HTERT RPE-1 (cell line): ENCODE data around the gene DAPP1.

Experiments
- in situ Hi-C: fragments of 300-500 bp; cut with MboI; formaldehyde crosslinking; loops from 4 replicates; pipeline ENCODE4 v1.14.3; 2020; ENCODE audit warnings: low sequenced_read_pairs

The DAPP1 gene

DNA sequence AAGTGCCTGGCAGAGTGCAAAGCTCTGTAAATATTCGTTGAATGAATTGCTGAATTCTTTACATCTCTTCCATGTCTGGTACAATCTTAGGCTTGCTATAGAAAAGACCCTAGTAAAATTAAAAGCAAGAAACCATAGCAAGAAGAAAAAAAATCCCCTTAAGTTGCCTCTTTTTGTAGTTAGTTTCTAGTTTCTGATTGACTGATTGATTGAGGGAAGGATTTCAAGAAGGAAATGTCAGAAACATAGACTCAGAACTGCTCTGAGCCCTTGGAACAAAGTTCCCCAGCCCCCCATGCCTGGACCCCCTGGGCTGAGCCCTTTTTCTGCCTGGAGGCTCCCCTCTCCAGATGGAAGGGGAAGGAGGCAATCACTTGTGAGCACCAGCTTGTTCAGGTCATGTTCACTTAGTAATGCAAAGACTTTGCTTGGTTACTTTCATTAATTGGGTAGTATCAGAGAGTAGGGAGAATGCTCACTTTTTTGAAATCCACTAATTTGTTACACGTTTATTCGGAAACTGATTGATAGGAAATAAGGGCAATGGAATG lies 35.6 kb downstream of the DAPP1 start:
- in situ Hi-C loops, result no loop called here

DNA sequence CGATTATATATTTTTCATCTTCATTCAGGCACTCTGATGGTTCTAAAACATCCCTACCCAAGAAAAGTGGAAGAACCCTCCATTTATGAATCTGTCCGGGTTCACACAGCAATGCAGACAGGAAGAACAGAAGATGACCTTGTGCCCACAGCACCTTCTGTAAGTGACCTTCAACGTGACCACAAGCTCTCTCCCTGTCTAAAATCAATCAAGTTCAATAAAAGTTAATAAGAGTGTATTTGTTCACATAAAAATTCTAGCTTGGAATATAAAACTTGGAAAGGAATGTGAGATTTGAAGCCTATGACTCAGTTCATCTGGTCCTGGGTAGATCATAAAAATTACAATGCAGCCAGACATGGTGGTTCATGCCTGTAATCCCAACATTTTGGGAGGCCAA lies 36.6 kb downstream of the DAPP1 start:
- in situ Hi-C loops, result no loop called here

DNA sequence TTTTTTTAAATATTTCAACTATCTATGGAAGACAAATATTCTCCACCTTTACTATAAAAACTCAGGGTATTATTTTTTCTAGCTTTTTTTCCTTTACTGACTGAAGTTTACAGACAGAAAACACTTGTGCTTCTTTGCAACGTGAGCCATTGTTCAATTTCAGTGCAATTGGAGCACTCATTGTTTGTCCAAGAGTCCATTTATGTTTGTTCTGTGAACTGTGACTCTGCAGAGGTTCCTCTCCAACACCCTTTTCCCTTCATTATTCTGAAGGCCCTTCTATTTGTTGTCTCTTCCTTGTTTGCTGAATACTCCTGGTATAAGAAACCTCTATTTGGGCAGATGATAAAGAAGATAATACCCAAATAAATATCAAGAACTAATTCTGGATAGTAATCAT lies 37.4 kb downstream of the DAPP1 start:
- in situ Hi-C loops, result no loop called here

DNA sequence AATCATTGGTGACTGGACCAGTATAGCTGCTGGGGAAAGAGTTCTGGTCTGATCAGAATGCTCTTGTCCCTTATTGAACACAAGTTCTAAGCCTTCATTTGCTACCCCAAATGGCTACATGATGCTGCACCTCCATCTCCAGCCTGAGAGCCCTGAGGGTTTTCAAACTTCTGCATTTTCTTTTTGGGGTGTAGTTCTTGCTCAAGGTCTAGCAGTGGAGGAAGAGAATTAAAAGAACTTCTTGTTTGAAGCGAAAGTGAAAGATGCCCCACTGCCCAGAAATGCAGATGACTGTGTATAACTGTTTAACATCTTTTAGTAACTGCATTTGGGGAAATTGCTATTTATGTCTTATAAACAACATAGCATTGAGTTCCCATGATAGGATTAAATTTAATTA lies 39.1 kb downstream of the DAPP1 start:
- in situ Hi-C loops, result no loop called here

DNA sequence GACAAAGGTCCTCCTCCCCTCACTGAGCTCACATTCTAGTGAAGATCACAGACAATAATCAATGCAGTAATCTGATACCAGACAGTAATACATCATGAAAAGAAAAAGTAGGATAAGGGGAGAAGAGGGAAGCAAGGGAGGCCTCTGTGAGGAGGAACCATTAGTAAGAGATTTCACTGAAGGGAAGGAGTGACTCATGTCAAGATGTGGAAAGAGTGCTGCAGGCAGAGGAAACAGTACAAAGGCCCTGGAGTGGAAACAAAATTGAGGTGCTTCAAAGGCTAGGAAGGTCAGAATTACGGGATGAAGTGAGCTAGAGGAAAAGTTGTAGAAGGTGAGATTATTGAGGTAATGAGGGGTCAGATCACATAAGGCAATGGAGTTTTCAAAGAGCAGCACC lies 39.5 kb downstream of the DAPP1 start:
- in situ Hi-C loops, result no loop called here

DNA sequence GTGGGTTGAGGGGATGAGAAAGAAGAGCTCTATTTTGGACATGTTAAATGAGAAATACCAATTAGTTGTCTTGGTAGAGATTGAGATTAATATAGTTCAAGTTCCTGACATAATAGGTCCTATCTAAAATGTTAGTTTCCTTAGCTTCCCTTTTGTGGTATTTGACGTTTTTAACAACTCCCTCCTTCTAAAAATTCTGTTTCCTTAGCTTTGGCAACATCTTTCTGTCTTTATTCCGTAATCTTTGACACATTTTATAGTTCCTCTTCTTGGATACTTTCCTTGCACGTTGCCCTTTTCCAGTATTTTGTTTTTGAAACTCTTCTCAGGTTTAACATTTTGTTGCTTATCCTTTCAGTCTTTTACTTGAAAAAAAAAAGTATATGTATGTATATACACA lies 40.7 kb downstream of the DAPP1 start:
- in situ Hi-C loops, result no loop called here

DNA sequence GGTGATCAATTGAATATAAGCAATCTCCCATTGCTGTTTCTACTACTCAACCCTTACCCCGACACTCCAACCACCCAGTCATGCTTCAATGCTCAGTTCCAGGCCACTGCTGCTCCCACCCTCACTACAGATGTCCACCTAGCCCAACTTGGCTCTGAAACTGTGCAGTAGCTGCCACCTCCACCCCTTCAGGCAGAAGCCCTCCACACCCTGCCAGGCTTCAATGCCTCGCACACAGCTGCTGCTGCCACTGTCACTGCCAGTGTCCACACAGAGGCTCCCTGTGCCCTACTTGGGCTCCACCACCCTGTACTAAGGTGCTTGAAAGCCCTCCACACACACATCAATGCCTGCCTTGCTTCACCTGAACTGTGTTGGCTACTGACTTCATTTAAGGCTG lies 43.0 kb downstream of the DAPP1 start:
- in situ Hi-C loops, result no loop called here

DNA sequence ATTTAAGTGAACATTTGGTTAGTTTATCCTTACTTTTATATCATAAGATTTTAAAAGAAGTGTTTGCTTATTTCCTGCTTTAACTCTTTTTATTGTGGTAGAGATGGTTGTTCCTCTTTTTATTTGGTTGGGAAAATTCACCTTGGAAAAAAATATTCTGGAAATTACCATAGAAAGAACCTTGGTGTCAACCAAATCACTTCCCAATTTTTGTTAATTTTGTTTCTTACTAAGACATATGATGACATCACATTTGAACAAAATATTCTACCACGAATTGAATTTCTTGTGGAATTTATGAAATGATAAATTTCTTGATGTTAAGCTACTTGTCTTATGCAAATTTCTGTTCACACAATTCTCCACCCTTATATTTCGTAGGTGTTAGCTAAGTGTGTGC lies 43.9 kb downstream of the DAPP1 start:
- in situ Hi-C loops, result no loop called here

DNA sequence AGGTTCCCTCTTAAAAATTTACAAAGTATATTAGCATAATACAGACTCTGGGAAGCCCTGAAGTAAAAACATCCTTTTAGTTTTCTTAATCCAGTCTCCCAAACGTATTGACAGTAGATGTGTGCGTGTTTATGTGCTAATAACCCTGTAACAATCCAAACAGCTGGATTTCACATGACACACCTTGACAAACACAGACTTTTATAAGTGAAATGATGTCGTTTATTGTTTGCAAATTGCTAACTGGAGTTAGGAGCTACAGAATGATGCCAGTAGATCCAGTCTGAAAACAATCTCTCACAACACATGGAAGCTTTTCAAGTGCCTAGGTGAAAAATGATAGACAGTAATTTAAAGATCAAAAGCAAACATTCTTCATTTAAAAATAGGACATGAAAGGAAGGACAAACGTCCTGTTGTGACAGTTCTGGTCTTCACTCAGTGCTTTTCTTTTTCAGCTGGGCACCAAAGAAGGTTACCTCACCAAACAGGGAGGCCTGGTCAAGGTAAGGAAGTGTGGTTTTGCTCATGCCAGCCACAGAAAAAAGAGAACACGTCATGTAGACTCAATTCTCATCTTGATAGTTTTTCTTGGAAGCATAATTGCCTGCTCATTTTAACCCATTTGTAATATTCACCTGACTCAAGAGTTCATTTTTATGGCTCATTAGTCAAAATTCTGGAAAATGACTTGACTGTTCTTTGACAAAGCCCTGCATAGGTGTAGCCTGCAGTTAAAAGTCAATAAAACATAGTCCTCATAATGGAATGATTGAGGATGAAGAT lies 44.7 kb downstream of the DAPP1 start:
- in situ Hi-C loops, result no loop called here

DNA sequence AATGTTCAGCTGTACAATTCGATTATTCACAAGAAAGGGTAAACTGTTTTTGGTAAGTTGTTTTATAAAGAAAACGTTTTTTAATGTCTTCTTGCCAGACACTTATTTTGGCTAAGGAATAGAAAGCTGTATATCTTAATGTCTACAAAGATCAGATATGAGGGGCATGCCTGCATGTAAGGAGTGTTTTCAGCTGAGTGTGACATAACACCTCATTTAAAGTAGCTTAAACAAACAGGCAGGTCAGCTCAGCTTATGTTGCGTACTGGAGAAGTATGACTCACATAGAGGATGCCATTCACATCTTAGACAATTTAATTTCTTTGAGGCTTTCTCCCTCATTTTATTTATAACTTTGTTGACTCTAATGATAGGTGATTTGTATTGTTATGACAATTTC lies 47.2 kb downstream of the DAPP1 start:
- in situ Hi-C loops, result no loop called here

DNA sequence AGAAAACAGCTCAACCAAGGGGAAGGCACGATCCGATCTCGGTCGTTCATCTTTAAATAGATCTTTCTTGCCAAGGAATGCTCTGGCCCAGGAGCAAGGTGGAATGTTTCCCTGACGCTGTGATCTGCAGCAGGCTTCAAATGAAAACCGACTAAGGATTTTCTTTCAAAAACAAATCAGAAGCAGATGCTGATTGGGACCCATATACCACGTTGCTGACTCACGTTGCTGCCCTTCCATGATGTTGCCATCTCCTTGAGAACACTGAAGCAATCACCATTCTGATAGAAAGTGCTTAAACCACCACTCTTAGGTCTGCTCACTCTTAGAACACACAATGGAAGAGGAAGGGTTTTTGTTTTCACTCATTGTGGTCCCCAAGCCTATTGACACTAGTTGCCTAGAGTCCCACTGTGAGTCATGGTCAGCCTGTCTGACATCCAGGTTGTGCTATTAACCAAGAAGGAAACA lies 51.5 kb downstream of the DAPP1 start:
- in situ Hi-C loops, result no loop called here

DNA sequence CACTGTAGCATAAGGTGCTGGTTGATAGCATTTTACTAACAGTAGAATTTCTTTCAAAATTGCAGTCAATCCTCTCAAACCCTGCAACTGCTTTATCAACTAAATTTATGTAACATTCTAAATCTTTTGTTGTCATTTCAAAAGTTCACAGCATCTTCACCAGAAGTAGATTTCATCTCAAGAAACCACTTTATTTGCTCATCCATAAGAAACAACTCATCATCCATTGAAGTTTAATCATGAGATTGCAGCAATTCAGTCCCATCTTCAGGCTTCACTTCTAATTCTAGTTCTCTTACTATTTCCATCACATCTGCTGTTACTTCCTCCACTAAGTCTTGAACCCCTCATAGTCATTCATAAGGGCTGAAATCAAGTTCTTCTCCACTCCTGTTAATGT lies 55.9 kb downstream of the DAPP1 start:
- in situ Hi-C loops, result no loop called here

DNA sequence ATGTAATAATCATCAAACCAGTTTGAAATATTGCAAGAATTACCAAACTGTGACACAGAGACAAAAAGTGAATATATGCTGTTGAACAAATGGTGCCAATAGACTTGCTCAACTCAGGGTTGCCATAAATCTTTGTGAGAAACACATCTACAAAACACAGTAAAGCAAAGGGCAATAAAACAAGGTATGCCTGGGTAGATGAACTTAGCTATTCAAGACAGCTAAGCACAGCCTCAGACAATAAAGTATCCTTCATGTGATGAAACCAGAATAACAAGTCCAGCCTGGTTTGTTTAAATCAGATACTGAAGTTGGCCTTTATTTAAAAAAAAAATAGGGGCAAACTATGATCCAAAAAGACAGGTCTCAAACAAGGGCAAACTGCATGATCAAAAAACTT lies 58.4 kb downstream of the DAPP1 start:
- in situ Hi-C loops, result no loop called here

DNA sequence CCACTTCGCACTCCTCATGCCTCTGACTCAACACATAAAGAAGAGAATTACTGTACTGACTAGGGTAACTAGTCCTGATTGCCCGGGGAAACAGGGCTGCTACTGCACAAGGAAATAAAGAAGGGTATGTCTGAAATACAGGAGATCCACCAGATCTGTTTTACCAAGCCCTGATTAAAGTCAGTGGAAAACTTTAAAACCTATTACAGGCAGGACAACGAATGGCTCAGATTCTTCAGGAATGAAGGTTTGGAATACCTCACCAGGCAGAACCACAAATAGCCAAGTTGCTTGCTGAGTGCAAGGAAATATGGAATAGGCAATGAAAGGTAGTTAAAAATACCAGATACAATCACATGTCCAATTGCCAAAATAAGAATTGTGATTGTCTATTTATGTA lies 60.3 kb downstream of the DAPP1 start:
- in situ Hi-C loops, result no loop called here

DNA sequence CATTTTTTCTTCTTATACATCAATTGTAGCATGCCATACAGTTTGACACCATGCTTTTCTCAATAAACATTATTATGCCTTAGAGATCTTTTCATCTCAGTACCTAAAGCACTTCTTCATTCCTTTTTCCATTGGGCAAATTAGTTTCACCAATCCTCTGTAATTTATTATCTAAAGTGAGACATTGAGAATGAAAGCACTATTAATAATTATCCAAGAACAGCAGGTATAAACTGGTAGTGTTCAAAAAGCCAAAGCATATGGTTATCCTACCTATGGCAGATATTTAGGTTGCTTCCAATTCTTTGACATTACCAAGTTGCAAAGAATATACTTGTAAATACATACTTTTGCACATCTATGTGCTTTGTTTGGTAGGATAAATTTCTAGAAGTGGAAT lies 62.0 kb downstream of the DAPP1 start:
- in situ Hi-C loops, result no loop called here

DNA sequence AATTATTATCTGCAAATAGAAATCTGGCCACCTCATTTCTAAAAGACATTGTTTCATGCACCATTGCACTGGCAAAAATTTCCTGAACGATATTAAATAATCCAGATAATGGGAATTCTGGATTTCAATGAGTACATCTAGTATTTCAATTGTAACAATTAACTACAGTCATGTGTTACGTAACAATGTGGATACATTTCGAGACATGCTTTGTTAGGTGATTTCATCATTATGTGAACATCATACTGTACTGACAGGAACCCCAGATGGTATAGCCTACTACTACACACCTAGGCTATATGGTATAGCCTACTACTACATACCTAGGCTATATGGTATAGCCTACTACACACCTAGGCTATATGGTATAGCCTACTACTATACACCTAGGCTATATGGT lies 62.8 kb downstream of the DAPP1 start:
- in situ Hi-C loops, result no loop called here

DNA sequence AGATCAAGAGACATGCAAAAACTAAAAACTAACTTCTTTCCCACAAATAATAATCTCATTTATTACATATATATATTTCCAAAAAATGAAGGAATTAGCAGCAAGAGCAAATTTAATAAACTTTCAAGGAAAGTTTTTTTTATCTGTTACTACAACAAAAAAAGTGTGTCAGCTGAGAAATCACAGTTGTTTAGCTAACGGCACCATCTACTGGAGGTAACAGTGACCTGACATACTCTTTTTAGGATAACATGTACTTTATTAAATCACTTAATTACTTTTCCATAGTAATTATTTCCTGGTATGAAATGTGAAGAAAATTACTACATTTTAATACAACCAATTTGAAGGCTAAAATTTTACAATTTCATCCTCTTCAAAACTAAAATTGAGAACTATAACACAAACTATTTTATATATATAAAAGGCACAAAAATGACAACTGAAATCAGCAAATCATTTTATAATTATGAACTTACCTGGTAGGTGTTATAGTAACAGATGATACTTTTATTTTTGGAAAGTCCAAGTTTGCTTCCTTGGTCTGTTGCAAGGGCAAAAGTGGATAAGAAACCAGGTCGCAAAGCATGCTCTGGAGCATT lies 68.5 kb downstream of the DAPP1 start:
- in situ Hi-C loops, result no loop called here

DNA sequence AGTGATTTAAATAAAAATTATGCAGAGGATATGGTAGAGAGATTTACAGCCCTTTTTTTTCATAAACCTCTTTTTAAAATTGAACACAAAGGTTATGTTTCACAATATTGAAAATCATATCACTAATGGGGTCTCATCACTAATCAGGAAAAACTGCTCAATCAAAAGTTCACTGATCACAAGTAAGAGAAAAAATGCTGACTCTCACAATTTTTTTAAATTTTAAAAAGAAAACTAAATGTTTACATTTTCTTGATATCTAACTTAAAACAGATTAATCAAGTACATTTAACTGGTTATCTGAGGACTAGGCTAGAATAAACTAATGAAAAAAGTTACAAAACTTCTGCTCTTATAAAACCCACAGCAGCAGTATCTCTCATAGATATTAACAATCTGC lies 69.1 kb downstream of the DAPP1 start:
- in situ Hi-C loops, result no loop called here

DNA sequence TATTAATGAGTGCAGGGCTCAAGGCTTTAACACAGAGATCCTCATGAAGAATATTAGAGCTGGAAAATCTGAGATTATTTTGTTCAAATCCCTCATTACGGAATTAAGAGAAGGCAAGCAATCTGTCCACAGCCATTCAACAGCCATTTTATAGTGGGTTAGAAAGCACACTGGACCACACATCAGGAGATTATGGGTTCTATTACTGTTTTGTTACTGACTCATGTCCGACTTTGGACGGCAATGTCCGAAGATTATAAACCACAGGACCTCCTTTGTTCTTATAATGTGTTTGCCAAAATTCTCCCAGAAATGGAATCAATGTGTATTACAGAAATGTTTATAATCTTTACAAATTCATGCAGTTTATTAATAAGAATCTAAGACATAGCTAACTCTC lies 69.5 kb downstream of the DAPP1 start:
- in situ Hi-C loops, result no loop called here

DNA sequence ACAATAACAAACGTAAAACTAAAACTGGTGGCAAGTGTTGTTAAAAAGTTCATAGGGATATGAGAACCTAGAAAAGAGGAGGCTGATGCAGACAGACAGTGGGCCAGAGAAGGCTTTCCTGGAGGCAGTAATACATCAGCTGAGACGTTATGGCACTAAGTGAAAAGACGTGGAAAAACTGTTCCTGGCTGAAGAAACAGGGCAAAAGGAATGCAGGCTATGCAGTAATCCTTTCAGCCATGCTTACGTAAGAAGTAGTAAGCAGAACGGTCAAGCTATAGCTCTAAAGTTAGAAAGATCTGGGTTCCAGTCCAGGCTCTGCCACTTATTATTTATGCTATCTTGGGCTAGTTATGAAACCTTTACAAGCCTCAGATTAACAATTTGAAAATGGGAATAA lies 71.2 kb downstream of the DAPP1 start:
- in situ Hi-C loops, result no loop called here

DNA sequence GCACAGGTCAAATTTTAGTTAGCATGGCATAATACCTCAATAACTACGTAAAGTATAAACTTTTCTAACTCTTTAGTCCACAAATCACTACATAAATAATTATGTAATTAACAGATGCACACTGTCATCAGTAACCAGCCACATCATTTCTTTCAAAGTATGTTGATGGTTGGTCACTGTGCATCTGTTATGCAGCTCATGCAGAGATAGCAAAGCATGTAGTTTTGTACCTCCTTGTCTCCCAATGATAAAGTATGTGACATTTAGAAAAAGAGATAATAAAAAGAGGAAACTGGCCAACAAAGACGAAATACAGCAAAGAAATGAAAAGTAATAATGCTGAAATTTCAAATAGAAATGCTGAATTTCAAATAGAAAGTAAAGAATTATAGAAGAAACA lies 74.7 kb downstream of the DAPP1 start:
- in situ Hi-C loops, result no loop called here

DNA sequence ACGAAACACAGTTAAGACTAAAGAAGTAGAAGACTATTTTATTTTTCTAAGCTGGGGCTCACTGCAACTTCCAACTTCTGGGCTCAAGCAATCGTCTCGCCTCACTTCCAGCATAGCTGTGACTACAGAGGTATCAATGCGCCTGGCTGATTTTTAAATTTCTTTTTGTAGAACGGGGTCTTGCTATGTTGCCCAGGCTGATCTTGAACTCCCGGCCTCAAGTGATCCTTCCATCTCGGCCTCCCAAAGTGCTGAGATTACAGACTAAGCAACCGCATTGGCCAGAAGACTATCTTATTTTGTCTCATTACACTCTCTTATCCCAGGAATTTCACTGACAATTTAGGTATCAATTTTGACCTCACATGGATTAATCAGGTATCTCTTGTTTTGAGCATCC lies 76.4 kb downstream of the DAPP1 start:
- in situ Hi-C loops, result no loop called here

DNA sequence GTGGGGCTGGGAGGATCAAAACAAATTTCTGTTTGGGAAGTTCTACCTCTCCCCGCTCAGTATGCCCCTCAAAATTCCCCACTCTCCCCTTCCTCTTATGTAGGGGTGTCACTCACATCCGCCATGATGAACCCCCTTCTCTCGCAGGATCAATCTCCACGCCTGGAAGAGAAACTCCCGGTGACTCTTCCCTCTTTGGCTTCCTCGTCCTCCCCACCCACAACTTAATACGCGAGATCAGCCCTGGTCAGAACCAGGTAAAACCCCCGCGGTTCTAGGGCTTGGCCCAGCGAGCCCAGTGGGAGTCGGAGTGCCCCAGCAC lies 77.2 kb downstream of the DAPP1 start:
- in situ Hi-C loops, result no loop called here
